HG03432 (cell line): ENCODE data around the gene C19orf73.

Experiments used
- ATAC-seq: cut with Tn5 transposase; IDR thresholded peaks from one replicate; pipeline ENCODE4 v1.9.1; 2021; ENCODE audit warnings: mild to moderate bottlenecking, moderate library complexity; ENCODE audit not compliant: unreplicated experiment

The C19orf73 gene

GRCh38 chr19:49070416-49070815, 48.5 kb downstream of the C19orf73 start:
- no peak for ATAC-seq

GRCh38 chr19:49069026-49069425, 49.9 kb downstream of the C19orf73 start:
- no peak for ATAC-seq
